ENCODE data around the gene ARHGAP26. TPM values are rescaled to one million over a fixed set of nuclear protein-coding genes. Genes with fewer than 3 reads are reported as not detected.
A peak's percentile ranks its signal among the peaks of the same experiment; 100 is the strongest.

ARHGAP26 gene
- total and polyA plus RNA-seq, 4 donors: 5.4 to 52.3 (median 30.4) TPM

GRCh38 chr5:143262393-143263174 is 492.4 kb downstream of the ARHGAP26 start:
- DNase-seq: no peak
- peak; percentile 69 for ATAC-seq (ENCODE audit: insufficient read depth, low FRiP score)
- H3K36me3 ChIP-seq (ENCODE audit: control insufficient read depth in 4 of 4, insufficient read depth in 4 of 4, low read length in 4 of 4): no peaks in the 10 kb centered on the region
- H3K9me3 ChIP-seq (ENCODE audit: control insufficient read depth in 4 of 4, insufficient read depth in 3 of 4, low read length in 3 of 4): peaks cover 0 to 4% (median 2%) of the 10 kb centered on the region in 4 donors
- no peak overlapping the region for H3K4me3 ChIP-seq
- H3K27ac ChIP-seq (ENCODE audit: low read depth in 1 of 2, low read length in 1 of 2): no peak overlapping the region
- no peaks in the 10 kb centered on the region for H3K4me1 ChIP-seq (ENCODE audit: control insufficient read depth in 5 of 5, insufficient read depth in 5 of 5, low read length in 5 of 5)
- no peak overlapping the region for H3K9ac ChIP-seq (ENCODE audit: insufficient read depth in 1 of 2, low read length in 2 of 2)
- TF ChIP-seq CTCF (IDR thresholded peaks at IDR 0.05; ENCODE audit: control extremely low read depth, extremely low read depth): no peak
- 94 to 97% methylated on average over 1 of the region's 1 CpG for WGBS, 2 donors
- H3K27me3 ChIP-seq (ENCODE audit: control insufficient read depth in 3 of 3, insufficient read depth in 3 of 3, low read length in 2 of 3): no peaks in the 10 kb centered on the region

- Histone ChIP-seq H3K36me3 (ENCODE audit: control insufficient read depth in 4 of 4, insufficient read depth in 4 of 4, low read length in 4 of 4) (no peaks in the 10 kb centered on the region), H3K27me3 (ENCODE audit: control insufficient read depth in 3 of 3, insufficient read depth in 3 of 3, low read length in 2 of 3) (no peaks in the 10 kb centered on the region), H3K4me1 (ENCODE audit: control insufficient read depth in 5 of 5, insufficient read depth in 5 of 5, low read length in 5 of 5) (no peaks in the 10 kb centered on the region), H3K27ac (ENCODE audit: low read depth in 1 of 2, low read length in 1 of 2) (no peak overlapping the region), H3K9me3 (ENCODE audit: control insufficient read depth in 4 of 4, insufficient read depth in 3 of 4, low read length in 3 of 4) (peaks cover 0 to 4% (median 3%) of the 10 kb centered on the region in 4 donors), H3K9ac (ENCODE audit: insufficient read depth in 1 of 2, low read length in 2 of 2) (no peak overlapping the region), H3K4me3 (no peak overlapping the region)
- DNase-seq (peak in 1 of 3 donors; percentile 14), ATAC-seq (ENCODE audit: insufficient read depth, low FRiP score) (no peak)
- TF ChIP-seq CTCF (IDR thresholded peaks at IDR 0.05; ENCODE audit: control extremely low read depth, extremely low read depth): no peak
- 71 to 85% methylated on average over 4 of the region's 4 CpGs for WGBS, 2 donors
Observed at GRCh38 chr5:143263272-143263810, 493.2 kb downstream of the ARHGAP26 start.

GRCh38 chr5:143265995-143266394 is 495.8 kb downstream of the ARHGAP26 start:
- Histone ChIP-seq H3K4me1 (ENCODE audit: control insufficient read depth in 5 of 5, insufficient read depth in 5 of 5, low read length in 5 of 5) (no peaks in the 10 kb centered on the region), H3K27me3 (ENCODE audit: control insufficient read depth in 3 of 3, insufficient read depth in 3 of 3, low read length in 2 of 3) (no peaks in the 10 kb centered on the region), H3K4me3 (no peak overlapping the region), H3K27ac (ENCODE audit: low read depth in 1 of 2, low read length in 1 of 2) (no peak overlapping the region), H3K36me3 (ENCODE audit: control insufficient read depth in 4 of 4, insufficient read depth in 4 of 4, low read length in 4 of 4) (no peaks in the 10 kb centered on the region), H3K9ac (ENCODE audit: insufficient read depth in 1 of 2, low read length in 2 of 2) (no peak overlapping the region), H3K9me3 (ENCODE audit: control insufficient read depth in 4 of 4, insufficient read depth in 3 of 4, low read length in 3 of 4) (peaks cover 0 to 9% (median 3%) of the 10 kb centered on the region in 4 donors)
- WGBS, 2 donors: 99% methylated on average over 2 of the region's 2 CpGs
- ATAC-seq (ENCODE audit: insufficient read depth, low FRiP score) (no peak), DNase-seq (no peak)
- TF ChIP-seq CTCF (IDR thresholded peaks at IDR 0.05; ENCODE audit: control extremely low read depth, extremely low read depth): no peak

Data from lung (tissue), 12 donors.